ENCODE results near the gene ARRB1.
A peak's percentile ranks its signal among the peaks of the same experiment; 100 is the strongest.
"Not testable (repeated sequence)": the region's sequence is repeated elsewhere in the genome, so short reads cannot be mapped to it uniquely, and the experiment has no call there.

ARRB1 gene

GRCh38 chr11:75342966-75343870 is 8.2 kb downstream of the ARRB1 start:
- DNase-seq (ENCODE audit: low read depth) = no peak

DNA sequence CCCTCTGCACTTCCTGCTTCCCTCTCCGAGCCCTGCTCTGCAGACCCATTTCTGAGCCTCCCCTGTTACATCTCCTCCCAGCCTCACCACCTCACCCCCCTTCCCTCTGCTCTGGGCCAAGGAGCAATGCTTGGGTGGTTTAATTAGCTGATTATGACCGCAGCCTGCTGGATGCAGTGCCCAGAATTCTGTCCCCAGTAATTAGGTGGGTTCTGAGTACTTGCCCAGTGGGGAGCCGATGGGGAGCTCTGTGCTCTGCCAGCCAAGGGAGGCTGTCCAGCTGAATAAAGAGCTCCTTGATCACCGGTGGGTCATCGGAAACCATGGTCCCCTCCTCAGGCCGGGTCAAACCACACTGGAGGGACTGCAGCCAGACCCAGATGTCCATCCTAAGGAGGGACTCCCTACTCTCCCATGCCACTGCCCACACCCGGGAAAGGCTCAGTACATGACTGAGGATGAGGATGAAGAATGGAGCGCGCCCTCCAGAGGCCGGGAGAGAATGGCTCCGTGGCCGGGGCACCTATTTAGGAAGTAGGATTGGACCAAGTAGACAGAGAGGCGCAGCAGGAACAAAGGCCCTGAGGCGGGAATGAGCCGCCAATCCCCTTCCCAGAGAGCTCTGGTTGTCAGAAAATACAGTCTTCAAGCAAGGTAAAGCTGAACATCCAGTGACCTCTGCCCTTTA is 9.1 kb downstream of the ARRB1 start:
- no peak for DNase-seq (ENCODE audit: low read depth)

DNA sequence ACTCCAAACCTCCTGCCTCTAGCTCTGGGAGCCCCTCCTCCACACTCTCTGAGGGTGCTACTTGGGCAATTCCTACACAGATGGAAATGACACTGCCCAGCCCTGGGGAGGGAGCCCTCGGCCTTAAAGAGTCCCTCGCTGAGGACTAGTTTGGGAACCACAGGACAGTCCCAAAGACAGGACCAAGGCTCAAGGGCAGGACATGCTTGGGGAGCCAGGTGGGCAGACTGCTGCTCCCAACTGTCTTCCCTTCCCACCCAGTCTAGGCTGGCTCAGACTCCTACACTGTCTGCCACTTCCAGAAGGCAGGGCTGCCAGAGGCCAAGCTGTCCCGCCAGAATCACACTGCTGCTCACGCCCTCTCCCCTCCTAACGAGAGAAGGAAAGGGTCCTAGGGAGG is 9.8 kb downstream of the ARRB1 start:
- DNase-seq (ENCODE audit: low read depth) = no peak

- no peak for DNase-seq (ENCODE audit: low read depth)
These were observed 11.6 kb downstream of the ARRB1 start for GRCh38 chr11:75339685-75340409.

DNA sequence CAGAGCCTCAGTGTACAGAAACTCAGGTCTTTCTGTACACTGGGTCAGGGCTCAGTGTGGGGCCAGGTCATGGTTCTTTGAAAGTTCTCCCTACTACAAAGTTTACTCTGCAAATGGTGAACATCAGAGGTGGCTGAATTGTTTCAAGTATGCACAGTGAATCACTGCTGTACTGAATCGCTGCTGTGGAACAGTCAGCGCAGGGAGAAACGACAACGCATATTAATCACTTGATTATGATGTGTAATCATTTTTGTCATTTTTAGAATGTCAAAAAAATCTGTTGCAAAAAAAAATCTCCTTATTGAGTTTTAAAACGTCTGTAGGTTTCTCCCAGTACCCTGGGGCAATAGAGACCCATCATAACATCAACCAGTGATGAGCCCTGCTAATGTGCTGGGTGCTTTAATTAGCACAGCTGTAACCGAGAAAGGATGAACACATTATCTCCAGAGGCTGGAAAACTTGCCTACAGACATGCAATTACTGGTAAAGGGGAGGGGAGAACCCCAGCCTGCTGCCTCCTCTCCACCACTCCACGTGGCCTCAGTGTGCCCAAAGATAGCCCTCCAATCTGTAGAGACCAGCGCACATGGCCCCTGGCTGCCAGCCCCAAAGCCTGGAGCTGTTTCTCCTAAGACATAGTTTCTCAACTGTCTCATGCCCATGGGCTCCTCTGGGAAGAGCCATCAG is 12.8 kb downstream of the ARRB1 start:
- no peak for DNase-seq (ENCODE audit: low read depth)

DNA sequence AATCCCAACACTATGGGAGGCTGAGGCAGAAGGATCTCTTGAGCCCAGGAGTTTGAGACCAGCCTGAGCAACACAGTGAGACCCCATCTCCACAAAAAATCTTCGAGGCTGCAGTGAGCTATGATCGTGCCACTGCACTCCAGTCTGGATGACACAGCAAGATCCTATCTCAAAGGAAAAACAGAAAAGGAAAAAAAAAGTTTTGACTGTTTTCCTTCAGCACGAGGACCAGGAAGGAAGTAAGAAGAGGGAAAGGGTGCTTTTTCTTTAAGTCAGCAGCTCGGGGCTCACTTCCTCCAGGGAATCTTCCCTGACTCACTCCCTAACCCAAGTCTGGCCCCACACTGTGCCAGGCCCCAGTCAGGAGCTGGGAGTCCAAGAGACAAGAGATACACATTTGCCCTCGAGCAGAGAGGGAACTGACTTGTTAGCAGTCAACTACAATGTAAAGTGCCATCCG is 14.2 kb downstream of the ARRB1 start:
- DNase-seq (ENCODE audit: low read depth) = no peak

DNA sequence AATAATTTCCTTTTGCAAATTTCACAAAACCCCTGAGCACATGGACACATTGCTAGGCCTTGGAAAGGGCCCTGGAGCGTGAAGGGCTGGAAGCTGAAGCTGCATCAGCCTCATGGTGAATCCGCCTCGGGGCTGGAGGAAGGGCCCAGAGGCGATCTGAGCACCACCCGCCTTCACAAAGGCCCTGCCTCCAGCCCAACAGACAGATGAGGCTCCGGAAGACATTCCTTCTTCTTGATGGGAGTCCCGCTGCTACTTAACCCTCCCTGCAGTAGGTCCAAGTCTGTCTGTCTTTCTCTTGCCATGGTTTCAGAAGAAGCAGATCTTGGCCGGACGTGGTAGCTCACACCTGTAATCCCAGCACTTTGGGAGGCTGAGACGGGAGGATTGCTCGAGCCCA is 16.5 kb downstream of the ARRB1 start:
- no peak for DNase-seq (ENCODE audit: low read depth)

- no peak for DNase-seq (ENCODE audit: low read depth)
These were observed 17.0 kb downstream of the ARRB1 start for GRCh38 chr11:75334402-75334891.

- no peak for DNase-seq (ENCODE audit: low read depth)
These were observed 17.7 kb downstream of the ARRB1 start for GRCh38 chr11:75333807-75334140.

- no peak for DNase-seq (ENCODE audit: low read depth)
These were observed 18.2 kb downstream of the ARRB1 start for GRCh38 chr11:75333022-75333806.

- DNase-seq (ENCODE audit: low read depth) = not testable (repeated sequence)
These were observed 19.7 kb downstream of the ARRB1 start for GRCh38 chr11:75331761-75332160.

DNA sequence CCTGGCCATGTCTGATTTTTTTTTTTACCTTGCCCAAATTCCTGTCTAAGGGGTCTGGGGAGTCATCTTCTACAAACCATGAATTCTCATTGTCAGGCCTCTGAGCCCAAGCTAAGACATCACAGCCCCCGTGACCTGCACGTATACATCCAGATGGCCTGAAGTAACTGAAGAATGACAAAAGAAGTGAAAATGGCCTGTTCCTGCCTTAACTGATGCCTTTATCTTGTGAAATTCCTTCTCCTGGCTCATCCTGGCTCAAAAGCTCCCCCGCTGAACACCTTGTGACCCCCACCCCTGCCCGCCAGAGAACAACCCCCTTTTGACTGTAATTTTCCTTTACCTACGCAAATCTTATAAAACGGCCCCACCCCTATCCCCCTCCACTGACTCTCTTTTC is 20.2 kb downstream of the ARRB1 start:
- not testable (repeated sequence) for DNase-seq (ENCODE audit: low read depth)

- not testable (repeated sequence) for DNase-seq (ENCODE audit: low read depth)
These were observed 20.6 kb downstream of the ARRB1 start for GRCh38 chr11:75330886-75331285.

GRCh38 chr11:75330291-75330690 is 21.2 kb downstream of the ARRB1 start:
- DNase-seq (ENCODE audit: low read depth) = no peak

- DNase-seq (ENCODE audit: low read depth) = no peak
These were observed 22.8 kb downstream of the ARRB1 start for GRCh38 chr11:75328426-75329277.

GRCh38 chr11:75326439-75326810 is 25.0 kb downstream of the ARRB1 start:
- no peak for DNase-seq (ENCODE audit: low read depth)

DNA sequence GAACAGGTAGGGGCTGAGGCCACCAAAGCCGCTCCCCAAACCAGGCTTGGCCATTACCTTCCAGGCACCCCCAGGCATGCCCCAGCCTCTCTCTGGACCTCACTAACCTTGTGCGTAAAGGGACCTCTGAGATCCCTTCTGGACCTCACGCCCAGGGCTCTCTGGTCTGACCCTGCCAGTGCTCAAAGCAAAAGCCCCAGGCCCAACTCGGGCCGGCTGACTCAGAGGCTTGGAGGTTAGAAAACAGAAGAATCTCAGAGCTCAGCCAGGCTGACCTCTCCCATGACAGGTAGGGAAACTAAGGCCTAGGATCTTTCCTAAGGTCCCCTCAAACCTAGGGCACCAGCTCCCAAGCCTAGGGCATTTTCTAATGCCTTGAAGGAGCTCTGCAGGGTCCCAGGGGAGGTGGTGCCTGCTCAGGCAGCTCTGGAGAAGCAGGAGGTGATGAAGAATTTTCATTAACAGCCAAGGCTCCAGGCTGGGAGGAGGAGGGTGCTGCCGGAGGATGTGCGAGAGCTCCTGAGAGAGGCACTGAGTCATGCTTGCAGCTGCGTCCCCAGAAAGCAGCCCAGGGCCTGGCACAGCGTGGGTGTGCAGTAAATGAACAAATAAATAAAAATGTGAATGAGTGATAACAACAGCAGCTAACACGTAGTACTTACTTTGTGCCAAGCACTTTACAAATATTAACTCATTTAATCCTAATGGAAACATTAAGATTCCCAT is 25.6 kb downstream of the ARRB1 start:
- peak; percentile 27 for DNase-seq (ENCODE audit: low read depth)

DNA sequence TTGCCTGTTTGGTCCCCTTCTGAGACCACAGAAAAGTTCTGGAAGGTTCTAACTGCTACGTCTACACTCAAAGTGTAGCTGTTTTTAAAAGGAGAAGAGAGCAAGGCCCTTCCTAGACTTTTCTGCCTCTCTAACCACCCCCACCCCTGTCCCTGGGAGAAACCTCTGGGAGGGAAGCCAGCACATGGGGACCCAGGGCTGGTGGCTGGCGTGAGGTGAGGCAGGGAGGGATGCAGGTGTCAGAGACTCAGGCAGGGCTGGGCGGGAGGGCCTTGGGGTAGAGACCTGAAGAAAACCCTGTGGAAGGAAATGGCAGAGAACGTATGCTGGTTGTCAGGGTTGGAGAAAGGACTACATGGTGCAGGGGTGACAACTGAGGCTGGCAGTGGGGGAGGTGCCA is 26.7 kb downstream of the ARRB1 start:
- DNase-seq (ENCODE audit: low read depth) = no peak

GRCh38 chr11:75324189-75324588 is 27.3 kb downstream of the ARRB1 start:
- no peak for DNase-seq (ENCODE audit: low read depth)

DNA sequence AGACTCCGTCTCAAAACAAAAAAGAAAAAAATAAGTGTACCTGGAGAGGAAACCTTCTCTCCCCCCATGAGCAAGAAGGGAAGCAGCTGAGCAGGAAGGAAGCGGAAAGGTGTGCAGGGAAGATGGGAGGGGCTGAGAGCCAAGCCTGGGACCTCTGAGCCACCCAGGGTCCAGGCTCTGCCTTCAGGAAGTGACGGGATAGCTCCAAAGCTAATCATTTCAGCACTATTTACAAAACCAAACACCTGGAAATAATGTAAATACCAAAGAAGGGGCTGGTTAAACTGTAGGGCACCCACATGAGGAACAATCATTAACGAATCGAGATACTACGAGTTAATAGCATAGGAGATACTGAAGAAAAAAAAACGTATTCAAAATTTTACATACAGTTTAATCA is 27.9 kb downstream of the ARRB1 start:
- no peak for DNase-seq (ENCODE audit: low read depth)

All from activated T-helper 9 cell treated with anti-CD3 and anti-CD28 coated beads, Interleukin-2, amount 50 U/mL, for 16 hours (primary cell).